Measurements from ENCODE around the gene GHRL. TPM values are rescaled to one million over a fixed set of nuclear protein-coding genes. Genes with fewer than 3 reads are reported as not detected.
A peak's percentile ranks its signal among the peaks of the same experiment; 100 is the strongest.

The GHRL gene
- total RNA-seq, 2 experiments from 2014 or later, result 0.91 to 0.95 TPM

DNA sequence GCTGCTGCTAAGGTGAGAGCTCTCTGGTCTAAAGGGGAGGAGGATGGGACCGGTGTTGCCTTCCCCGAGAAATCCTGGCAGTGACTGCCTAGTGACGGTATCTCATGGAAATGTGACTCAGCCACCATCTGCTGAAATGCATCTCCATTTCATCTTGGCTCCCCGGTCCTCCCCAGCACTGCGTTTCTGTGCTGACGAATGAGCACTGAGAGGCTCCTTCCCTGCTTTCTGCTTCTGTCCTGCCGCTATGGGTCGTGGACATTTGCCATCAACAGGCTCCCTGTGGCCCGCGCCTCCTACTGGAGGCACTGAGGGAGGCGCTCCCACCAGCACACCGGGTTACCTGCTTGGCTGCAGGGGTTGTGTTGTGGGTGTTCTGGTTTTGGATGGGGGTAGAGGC is 41.7 kb upstream of the GHRL start:
- no peak overlapping the region for H3K4me3 Mint-ChIP-seq
- POLR2A ChIA-PET, result no interaction called here
- DNase-seq, result no peak
- no peaks in the 10 kb centered on the region for H3K36me3 Mint-ChIP-seq (ENCODE audit: low read depth)
- peaks cover 11% of the 10 kb centered on the region for H3K27me3 Mint-ChIP-seq
- H3K9me3 Mint-ChIP-seq, result no peaks in the 10 kb centered on the region
- H3K27ac Mint-ChIP-seq, result no peak overlapping the region
- H3K4me1 Mint-ChIP-seq, result peaks cover 4% of the 10 kb centered on the region
- CTCF ChIA-PET, result interaction anchor here (1.6 to 2.1 kb wide), 2 partner anchors 9 to 14 kb away, joined by 6 to 9 read pairs; partner anchors contain the start of gene SEC13

DNA sequence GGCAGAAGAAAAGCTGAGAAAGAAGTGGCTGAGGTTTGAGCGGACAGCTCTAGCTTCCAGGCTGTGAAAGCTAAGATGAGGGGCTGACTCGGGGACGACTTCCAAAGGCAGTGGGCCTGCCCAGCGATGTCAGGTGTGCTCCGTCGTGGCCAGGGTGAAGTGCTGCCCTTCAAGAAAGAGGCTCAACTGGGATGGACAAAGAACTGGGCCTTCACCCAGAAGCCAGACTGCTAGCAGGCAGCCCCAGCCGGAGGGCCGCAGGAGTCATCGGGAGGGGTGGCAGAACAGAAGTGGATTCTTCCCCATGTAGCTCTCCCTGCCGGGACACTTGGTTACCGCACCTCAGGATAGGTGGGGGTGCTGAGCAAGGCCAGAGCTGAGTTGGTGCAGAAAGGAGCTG is 41.3 kb upstream of the GHRL start:
- CTCF ChIA-PET, result interaction anchor here (1.6 to 2.1 kb wide), 2 partner anchors 10 to 13 kb away, joined by 6 to 9 read pairs; partner anchors contain the start of gene SEC13
- POLR2A ChIA-PET, result no interaction called here
- DNase-seq, result no peak
- Mint-ChIP-seq H3K4me3 (no peak overlapping the region), H3K27ac (no peak overlapping the region), H3K9me3 (no peaks in the 10 kb centered on the region), H3K27me3 (peaks cover 16% of the 10 kb centered on the region), H3K4me1 (peaks cover 4% of the 10 kb centered on the region), H3K36me3 (ENCODE audit: low read depth) (no peaks in the 10 kb centered on the region)

DNA sequence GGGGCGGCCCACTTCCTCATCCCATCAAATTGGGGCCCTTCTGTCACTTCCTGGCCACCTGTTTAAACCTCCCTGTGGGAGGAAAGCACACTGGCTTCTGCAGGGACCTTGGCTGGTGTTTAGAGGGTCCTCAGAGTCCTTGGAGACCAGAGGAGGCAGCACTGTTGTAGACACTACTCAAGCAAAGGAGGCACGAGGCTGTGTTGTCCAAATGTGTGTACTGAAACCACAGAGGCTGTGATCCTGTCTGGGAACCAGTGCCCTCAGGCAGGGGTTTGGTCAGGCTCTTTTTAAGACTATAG is 40.6 kb upstream of the GHRL start:
- H3K27ac Mint-ChIP-seq, result no peak overlapping the region
- H3K4me1 Mint-ChIP-seq, result peaks cover 4% of the 10 kb centered on the region
- H3K27me3 Mint-ChIP-seq, result peaks cover 22% of the 10 kb centered on the region
- DNase-seq, result no peak
- POLR2A ChIA-PET, result no interaction called here
- CTCF ChIA-PET, result no interaction called here
- no peak overlapping the region for H3K4me3 Mint-ChIP-seq
- H3K9me3 Mint-ChIP-seq, result no peaks in the 10 kb centered on the region
- no peaks in the 10 kb centered on the region for H3K36me3 Mint-ChIP-seq (ENCODE audit: low read depth)

DNA sequence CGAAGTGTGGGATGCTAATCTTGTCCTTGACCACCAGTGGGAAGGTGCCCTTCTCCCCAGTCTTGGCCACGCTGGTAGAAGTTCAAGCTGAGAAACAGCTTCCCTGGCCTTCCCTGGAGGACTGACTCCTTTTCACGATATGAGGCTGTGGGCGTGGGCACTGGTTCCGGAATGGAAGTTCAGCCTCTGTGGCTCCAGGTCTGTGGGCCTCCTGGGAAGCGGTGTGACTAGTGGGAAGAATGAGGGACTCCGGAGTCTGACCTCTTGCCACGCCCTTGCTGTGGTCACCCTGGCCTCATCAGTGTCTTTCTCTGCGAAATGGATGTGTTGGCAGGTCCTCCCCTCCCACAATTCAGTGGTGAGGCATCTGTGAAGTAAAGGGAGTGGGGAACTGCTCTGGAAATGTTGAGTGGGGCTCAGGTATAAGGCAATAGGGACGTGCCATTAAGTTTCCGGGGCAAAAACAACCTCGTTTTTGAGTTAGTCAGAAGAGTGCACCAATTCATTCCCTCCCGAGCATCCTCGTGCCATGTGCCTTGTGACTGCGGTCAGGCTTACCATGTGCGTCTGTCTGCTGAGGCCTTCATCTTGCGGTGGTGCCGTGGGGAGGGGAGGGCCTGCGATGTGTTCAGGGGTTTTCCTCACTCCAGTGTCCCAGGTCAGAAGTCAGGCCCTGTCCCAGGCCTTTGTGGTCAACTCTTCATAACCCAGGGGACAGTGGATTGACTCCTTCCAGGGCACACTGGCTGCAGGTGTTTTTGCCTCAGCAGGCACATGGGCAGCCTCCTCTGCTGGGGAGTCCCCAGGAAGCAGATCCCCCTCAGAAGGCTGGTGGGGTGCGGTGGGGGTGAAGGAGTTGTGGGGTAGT is 40.0 kb upstream of the GHRL start:
- Mint-ChIP-seq H3K4me3 (no peak overlapping the region), H3K9me3 (no peaks in the 10 kb centered on the region), H3K36me3 (ENCODE audit: low read depth) (no peaks in the 10 kb centered on the region), H3K4me1 (peaks cover 4% of the 10 kb centered on the region), H3K27ac (no peak overlapping the region), H3K27me3 (peaks cover 25% of the 10 kb centered on the region)
- no peak for DNase-seq
- ChIA-PET POLR2A (no interaction called here), CTCF (no interaction called here)

DNA sequence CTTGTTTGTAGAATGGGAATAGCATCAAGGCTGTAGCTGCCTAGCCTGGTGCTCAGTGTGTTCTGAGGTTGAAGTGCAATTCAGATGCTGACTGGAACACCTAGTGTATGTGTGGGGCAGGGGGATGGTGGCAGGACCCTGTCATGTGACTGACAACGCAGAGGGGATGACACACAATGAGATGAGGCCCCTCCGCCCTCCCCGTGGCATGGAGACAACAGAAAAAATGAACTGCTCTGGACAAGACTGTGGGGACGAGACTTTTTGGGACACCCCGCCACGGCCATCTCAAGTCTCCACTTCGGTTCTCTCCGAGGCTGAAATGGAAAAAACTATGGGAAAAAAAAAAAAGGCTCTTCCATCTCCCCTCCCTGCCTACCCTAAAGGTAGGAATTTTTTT is 38.6 kb upstream of the GHRL start:
- no peak for DNase-seq
- H3K4me1 Mint-ChIP-seq, result peaks cover 4% of the 10 kb centered on the region
- H3K27me3 Mint-ChIP-seq, result peaks cover 34% of the 10 kb centered on the region
- H3K36me3 Mint-ChIP-seq (ENCODE audit: low read depth), result no peaks in the 10 kb centered on the region
- CTCF ChIA-PET, result no interaction called here
- POLR2A ChIA-PET, result no interaction called here
- no peak overlapping the region for H3K27ac Mint-ChIP-seq
- no peaks in the 10 kb centered on the region for H3K9me3 Mint-ChIP-seq
- no peak overlapping the region for H3K4me3 Mint-ChIP-seq

DNA sequence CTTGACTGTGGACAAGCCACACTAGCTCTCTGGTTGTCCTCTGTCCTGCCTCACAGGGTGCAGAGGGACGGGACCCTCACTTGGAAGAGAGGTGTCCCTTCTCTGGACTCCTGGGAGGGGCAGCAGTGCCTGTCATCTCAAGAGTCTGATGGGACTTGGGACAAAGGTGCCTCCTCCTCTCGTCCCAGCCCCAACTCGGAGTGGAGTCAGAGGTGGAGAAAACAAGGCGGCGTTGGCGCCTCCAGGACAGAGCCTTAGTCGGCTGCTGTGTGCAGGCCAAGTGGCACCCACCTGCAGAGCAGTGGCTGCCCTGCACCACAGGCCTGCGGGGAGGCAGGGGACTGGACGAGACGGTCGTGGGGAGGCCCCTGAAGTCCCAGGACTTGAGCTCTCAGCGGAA is 37.6 kb upstream of the GHRL start:
- H3K4me3 Mint-ChIP-seq, result no peak overlapping the region
- ChIA-PET CTCF (no interaction called here), POLR2A (no interaction called here)

DNA sequence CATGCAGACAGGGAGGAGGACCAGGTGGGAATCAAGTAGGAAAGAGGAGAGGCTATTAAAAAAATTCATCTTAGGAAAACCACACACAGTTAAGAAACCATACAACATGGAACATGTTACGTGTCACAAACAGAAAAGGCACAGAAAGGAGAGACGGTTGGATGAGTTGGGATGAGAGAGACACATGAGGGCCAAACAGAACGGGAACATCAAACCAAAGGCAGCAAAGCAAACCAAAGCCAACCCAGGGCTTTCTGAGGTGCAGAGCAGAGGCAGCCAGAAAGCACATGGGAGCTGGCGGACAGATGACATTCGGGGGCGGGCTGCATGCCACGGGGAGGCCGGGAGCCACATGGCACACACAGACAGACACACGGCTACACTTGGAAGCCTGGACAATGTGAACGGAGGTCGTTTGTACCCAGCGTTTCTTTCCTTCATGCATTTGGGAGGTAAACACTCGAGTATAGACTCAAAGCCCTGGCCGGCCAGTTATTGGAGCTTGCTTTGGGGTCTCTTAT is 36.8 kb upstream of the GHRL start:
- H3K36me3 Mint-ChIP-seq (ENCODE audit: low read depth), result no peaks in the 10 kb centered on the region
- peaks cover 43% of the 10 kb centered on the region for H3K27me3 Mint-ChIP-seq
- H3K4me1 Mint-ChIP-seq, result no peaks in the 10 kb centered on the region
- H3K9me3 Mint-ChIP-seq, result no peaks in the 10 kb centered on the region
- DNase-seq, result no peak
- ChIA-PET CTCF (no interaction called here), POLR2A (interaction anchor here (1.2 kb wide), 1 partner anchor 9 kb away, joined by 3 read pairs; the partner anchor contains the start of gene SEC13)
- no peak overlapping the region for H3K27ac Mint-ChIP-seq
- no peak overlapping the region for H3K4me3 Mint-ChIP-seq

More for the DNA sequence above, 37.6 kb upstream of the GHRL start:
- DNase-seq, result no peak
- Mint-ChIP-seq H3K27me3 (peaks cover 38% of the 10 kb centered on the region), H3K9me3 (no peaks in the 10 kb centered on the region), H3K4me1 (peaks cover 4% of the 10 kb centered on the region), H3K27ac (no peak overlapping the region), H3K36me3 (ENCODE audit: low read depth) (no peaks in the 10 kb centered on the region)

DNA sequence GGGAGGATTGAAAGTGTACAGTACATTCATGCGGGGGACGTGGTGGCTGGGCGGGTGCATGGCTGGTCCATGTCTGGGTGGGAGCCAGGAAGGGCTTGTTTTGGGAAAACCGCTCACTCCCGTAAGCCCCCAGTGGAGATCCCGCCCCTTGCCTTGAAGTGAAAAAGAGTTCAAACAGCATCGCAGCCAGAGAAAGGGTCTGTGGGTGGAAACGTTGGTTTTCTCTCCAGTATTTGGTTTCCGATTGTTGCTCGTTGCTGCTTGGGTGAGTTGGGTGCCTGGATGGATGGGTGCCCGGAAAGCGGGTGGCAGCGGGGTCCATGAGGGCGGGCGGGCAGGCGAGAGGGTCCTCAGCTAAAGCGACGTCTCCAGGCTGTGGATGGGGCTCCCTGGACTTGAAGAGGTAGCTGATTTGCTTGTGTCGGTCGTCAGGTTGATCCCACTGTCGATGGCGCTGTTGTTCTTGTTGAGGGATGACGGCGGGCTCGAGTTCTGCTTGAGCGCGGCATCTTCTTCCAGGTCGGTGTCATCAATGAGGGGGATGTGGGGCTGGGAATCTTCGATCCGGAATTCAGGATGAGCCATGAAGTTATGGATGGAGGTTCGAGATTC is 35.8 kb upstream of the GHRL start:
- H3K4me3 Mint-ChIP-seq, result no peak overlapping the region
- ChIA-PET POLR2A (interaction anchor here (1.2 kb wide), 1 partner anchor 8 kb away, joined by 3 read pairs; the partner anchor contains the start of gene SEC13), CTCF (interaction anchor here (0.6 kb wide), 1 partner anchor 165 kb away, joined by 3 read pairs; no protein-coding TSS in a partner anchor)
- H3K27ac Mint-ChIP-seq, result no peak overlapping the region
- no peaks in the 10 kb centered on the region for H3K9me3 Mint-ChIP-seq
- H3K27me3 Mint-ChIP-seq, result peaks cover 45% of the 10 kb centered on the region
- H3K4me1 Mint-ChIP-seq, result no peaks in the 10 kb centered on the region
- H3K36me3 Mint-ChIP-seq (ENCODE audit: low read depth), result no peaks in the 10 kb centered on the region
- no peak for DNase-seq

DNA sequence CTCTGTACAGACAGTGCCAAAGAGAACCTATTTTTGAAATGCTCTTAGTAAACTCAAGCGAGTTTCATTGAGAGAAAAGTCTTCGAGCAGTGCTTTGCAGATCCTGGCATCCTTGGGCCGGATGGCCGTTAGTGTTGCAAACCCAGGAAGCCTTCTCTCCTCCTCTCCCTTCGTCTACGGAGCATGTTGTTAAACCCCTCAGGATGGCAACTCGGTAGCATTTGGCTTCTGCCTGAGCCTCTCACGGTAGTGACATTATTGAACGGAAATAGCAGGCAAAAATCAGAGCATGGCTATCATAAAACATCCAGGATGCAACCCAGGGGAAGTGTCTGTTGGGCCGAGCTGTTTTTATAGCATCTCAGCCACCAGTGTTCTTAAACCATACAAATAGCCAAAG is 34.8 kb upstream of the GHRL start:
- H3K9me3 Mint-ChIP-seq, result no peaks in the 10 kb centered on the region
- no peak for DNase-seq
- POLR2A ChIA-PET, result no interaction called here
- H3K27me3 Mint-ChIP-seq, result peaks cover 43% of the 10 kb centered on the region
- H3K4me1 Mint-ChIP-seq, result no peaks in the 10 kb centered on the region
- no peak overlapping the region for H3K4me3 Mint-ChIP-seq
- CTCF ChIA-PET, result no interaction called here
- no peaks in the 10 kb centered on the region for H3K36me3 Mint-ChIP-seq (ENCODE audit: low read depth)
- no peak overlapping the region for H3K27ac Mint-ChIP-seq

DNA sequence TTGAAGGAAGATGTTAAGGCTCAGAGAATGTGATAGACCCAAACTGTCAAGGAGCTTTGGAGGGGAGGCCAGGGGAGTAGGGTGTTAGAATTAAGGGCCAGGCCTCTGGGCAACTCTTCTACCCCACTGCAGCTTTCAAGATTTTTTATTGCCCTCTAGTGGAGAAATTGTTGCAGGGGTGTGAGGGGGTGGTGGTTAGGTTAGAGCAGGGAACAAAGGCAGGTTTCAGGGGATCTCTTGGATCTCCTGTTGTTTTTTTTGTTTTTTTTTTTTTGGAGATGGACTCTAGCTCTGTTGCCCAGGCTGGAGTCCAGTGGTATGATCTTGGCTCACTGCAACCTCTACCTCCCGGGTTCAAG is 29.6 kb upstream of the GHRL start:
- Mint-ChIP-seq H3K27ac (no peak overlapping the region), H3K4me1 (peaks cover 26% of the 10 kb centered on the region), H3K36me3 (ENCODE audit: low read depth) (peaks cover 3% of the 10 kb centered on the region), H3K4me3 (no peak overlapping the region), H3K9me3 (no peaks in the 10 kb centered on the region), H3K27me3 (peaks cover 18% of the 10 kb centered on the region)
- peak; percentile 31 for DNase-seq
- ChIA-PET POLR2A (interaction anchor here (2.3 kb wide), 2 partner anchors 181 to 388 kb away, joined by 10 to 16 read pairs; partner anchors contain the start of genes CRELD1 and VHL), CTCF (interaction anchor here (0.6 to 3.3 kb wide), 14 partner anchors 10 to 1435 kb away, joined by 3 to 38 read pairs (median 5); partner anchors contain the start of genes CRELD1, FANCD2, JAGN1 and VHL)

DNA sequence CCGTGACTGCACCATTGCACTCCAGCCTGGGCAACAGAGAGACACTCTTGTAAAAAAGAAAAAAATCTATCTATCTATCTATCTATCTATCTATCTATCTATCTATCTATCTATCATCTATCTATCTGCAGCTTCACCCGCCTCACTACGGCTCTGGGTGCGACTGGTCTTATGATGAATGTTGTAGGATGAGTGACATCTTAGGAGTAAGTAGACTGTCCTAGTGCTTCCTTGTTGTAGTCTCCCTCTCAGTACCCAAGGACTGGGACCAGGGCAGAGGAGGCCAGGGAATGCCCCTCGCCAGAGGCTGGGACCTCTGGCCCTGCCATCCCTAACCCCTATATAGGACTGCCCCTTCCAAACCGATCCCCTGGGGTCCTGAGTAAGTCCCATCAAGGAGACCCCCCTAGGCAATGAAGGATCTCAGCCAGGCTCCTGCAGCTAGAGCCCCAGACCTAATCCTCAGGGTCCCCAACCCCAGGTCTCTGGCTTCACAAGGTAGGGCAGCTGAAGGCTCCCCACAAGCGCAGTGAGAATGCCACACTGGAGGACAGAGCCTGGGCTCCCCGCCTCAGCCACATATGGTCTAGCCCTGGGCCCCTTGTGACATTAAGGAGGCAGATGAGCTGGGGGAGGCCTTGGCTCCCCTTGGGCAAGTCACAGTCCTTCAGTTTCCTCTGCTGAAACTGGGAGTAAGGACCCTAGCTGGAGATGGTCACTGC is 29.0 kb upstream of the GHRL start:
- H3K36me3 Mint-ChIP-seq (ENCODE audit: low read depth), result peaks cover 5% of the 10 kb centered on the region
- no peaks in the 10 kb centered on the region for H3K9me3 Mint-ChIP-seq
- peaks cover 26% of the 10 kb centered on the region for H3K4me1 Mint-ChIP-seq
- no peak for DNase-seq
- peaks cover 14% of the 10 kb centered on the region for H3K27me3 Mint-ChIP-seq
- H3K4me3 Mint-ChIP-seq, result peak overlapping the region; percentile 56
- H3K27ac Mint-ChIP-seq, result no peak overlapping the region
- ChIA-PET CTCF (interaction anchor here (0.7 to 3.3 kb wide), 12 partner anchors 10 to 431 kb away, joined by 3 to 38 read pairs (median 8); partner anchors contain the start of genes CRELD1, FANCD2, JAGN1 and VHL), POLR2A (interaction anchor here (1.2 to 2.3 kb wide), 7 partner anchors 16 to 925 kb away, joined by 3 to 16 read pairs (median 7); partner anchors contain the start of genes ARPC4, CRELD1, RPUSD3 and SETD5)

DNA sequence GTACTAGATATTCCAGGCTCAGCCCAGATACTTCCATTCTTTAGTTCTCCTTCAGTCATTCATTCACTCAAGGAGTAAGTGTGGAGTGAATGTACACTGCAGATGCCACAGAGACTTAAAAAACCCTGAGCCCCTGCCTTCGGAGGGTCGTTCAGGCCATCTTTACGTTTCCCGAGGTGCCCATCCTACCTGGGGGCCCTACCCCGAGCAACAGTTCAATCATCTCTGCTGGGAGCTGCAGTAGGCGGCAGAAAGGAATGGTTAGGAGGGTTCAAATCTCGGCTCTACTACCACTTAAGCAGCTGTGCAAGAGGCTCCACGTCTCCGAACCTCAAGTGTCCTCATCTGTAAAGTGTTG is 27.6 kb upstream of the GHRL start:
- H3K36me3 Mint-ChIP-seq (ENCODE audit: low read depth), result peaks cover 13% of the 10 kb centered on the region
- H3K27ac Mint-ChIP-seq, result peak overlapping the region; percentile 86
- no peak for DNase-seq
- ChIA-PET POLR2A (interaction anchor here (0.9 to 2.3 kb wide), 20 partner anchors 9 to 923 kb away, joined by 3 to 16 read pairs (median 4); partner anchors contain the start of genes ARPC4, CRELD1, FANCD2 and RPUSD3), CTCF (interaction anchor here (0.8 to 3.3 kb wide), 14 partner anchors 15 to 429 kb away, joined by 3 to 38 read pairs (median 5); partner anchors contain the start of genes CRELD1, FANCD2, GHRL and JAGN1)
- peaks cover 7% of the 10 kb centered on the region for H3K27me3 Mint-ChIP-seq
- H3K4me1 Mint-ChIP-seq, result peaks cover 26% of the 10 kb centered on the region
- H3K9me3 Mint-ChIP-seq, result no peaks in the 10 kb centered on the region
- H3K4me3 Mint-ChIP-seq, result peak overlapping the region; percentile 89

Measured in activated CD4-positive, alpha-beta memory T cell treated with anti-CD3 and anti-CD28 coated beads, Interleukin-2, amount 10 ng/mL, durations not matched to agents 7 days and 5 days (primary cell).